DOHH2 (cell line): ENCODE measurements around the gene USH1G.

Experiments
- H3F3A ChIP-seq: fragments of 200-600 bp; sonication (generic), shearing (Covaris generic); 2 replicates; pipeline ENCODE4 v1.6.0; 2016; ENCODE audit warnings: antibody characterized with exemption, mild to moderate bottlenecking; ENCODE audit not compliant: control insufficient read depth, insufficient read depth
- H3K27ac ChIP-seq: fragments of 200-600 bp; sonication (generic); 2 replicates; pipeline ENCODE4 v1.5.1; 2014; ENCODE audit warnings: low read depth, mild to moderate bottlenecking, low read length, moderate library complexity
- H3K27me3 ChIP-seq: fragments of 200-600 bp; sonication (generic); 2 replicates; pipeline ENCODE4 v1.6.1; 2014; ENCODE audit warnings: mild to moderate bottlenecking, low read length, mixed read lengths; ENCODE audit not compliant: control insufficient read depth
- H3K36me3 ChIP-seq: fragments of 200-600 bp; sonication (generic); 2 replicates; pipeline ENCODE4 v1.6.1; 2014; ENCODE audit warnings: mild to moderate bottlenecking, low read length, moderate library complexity, mixed read lengths; ENCODE audit not compliant: control insufficient read depth
- H3K4me1 ChIP-seq: fragments of 200-600 bp; sonication (generic); 2 replicates; pipeline ENCODE4 v1.6.1; 2014; ENCODE audit warnings: mild to moderate bottlenecking, low read length, mixed read lengths; ENCODE audit not compliant: control insufficient read depth
- H3K4me2 ChIP-seq: fragments of 200-600 bp; sonication (generic); 2 replicates; pipeline ENCODE4 v1.6.0; 2014; ENCODE audit warnings: mild to moderate bottlenecking, low read length, moderate library complexity
- H3K4me3 ChIP-seq: fragments of 200-600 bp; sonication (generic); 2 replicates; pipeline ENCODE4 v1.5.1; 2014; ENCODE audit warnings: mild to moderate bottlenecking, low read length, mixed read lengths
- H3K79me2 ChIP-seq: fragments of 200-600 bp; sonication (generic); 2 replicates; pipeline ENCODE4 v1.6.1; 2014; ENCODE audit warnings: mild to moderate bottlenecking, low read length, mixed read lengths; ENCODE audit not compliant: control insufficient read depth
- H3K9me2 ChIP-seq: fragments of 200-600 bp; sonication (generic); replicated peaks from 2 replicates; pipeline ENCODE4 v1.6.1; 2014; ENCODE audit warnings: mild to moderate bottlenecking, low read length, mixed read lengths; ENCODE audit not compliant: control insufficient read depth
- H3K9me3 ChIP-seq: fragments of 200-600 bp; sonication (generic); 2 replicates; pipeline ENCODE4 v1.6.1; 2014; ENCODE audit warnings: antibody characterized with exemption, low read length, mixed read lengths; ENCODE audit not compliant: control insufficient read depth, insufficient read depth
- H4K20me1 ChIP-seq: fragments of 200-600 bp; sonication (generic); 2 replicates; pipeline ENCODE4 v1.6.0; 2014; ENCODE audit warnings: low read depth, mild to moderate bottlenecking, antibody characterized with exemption, low read length, moderate library complexity; ENCODE audit not compliant: control insufficient read depth, insufficient read depth
- EZH2phosphoT487 ChIP-seq: fragments of 200-600 bp; sonication (generic); IDR thresholded peaks from 2 replicates; pipeline ENCODE4 v1.6.1; 2017; ENCODE audit warnings: borderline replicate concordance, mild to moderate bottlenecking, antibody characterized with exemption, low read length, moderate library complexity, mixed read lengths
- TF ChIP-seq, protein P1 (sequence below): fragments of 200-600 bp; sonication (generic); IDR thresholded peaks from one replicate; pipeline ENCODE4 v1.5.1; 2014; ENCODE audit warnings: antibody characterized with exemption, mild to moderate bottlenecking, low read depth, low read length; ENCODE audit not compliant: poor library complexity, severe bottlenecking

USH1G gene

GRCh38 chr17:74898376-74898946 lies 24.6 kb downstream of the USH1G start:
- Histone ChIP-seq H3K79me2 (no peaks in the 10 kb centered on the region), H3K27ac (no peak overlapping the region), H3K9me2 (no peaks in the 10 kb centered on the region), H3K4me2 (no peak overlapping the region), H3F3A (no peaks in the 10 kb centered on the region), H3K9me3 (no peaks in the 10 kb centered on the region), H4K20me1 (no peaks in the 10 kb centered on the region), H3K36me3 (no peaks in the 10 kb centered on the region), H3K4me3 (no peak overlapping the region), H3K4me1 (no peaks in the 10 kb centered on the region), H3K27me3 (peaks cover 4% of the 10 kb centered on the region; the same call in 1 of the 2 replicates)
- TF ChIP-seq, protein P1, sequence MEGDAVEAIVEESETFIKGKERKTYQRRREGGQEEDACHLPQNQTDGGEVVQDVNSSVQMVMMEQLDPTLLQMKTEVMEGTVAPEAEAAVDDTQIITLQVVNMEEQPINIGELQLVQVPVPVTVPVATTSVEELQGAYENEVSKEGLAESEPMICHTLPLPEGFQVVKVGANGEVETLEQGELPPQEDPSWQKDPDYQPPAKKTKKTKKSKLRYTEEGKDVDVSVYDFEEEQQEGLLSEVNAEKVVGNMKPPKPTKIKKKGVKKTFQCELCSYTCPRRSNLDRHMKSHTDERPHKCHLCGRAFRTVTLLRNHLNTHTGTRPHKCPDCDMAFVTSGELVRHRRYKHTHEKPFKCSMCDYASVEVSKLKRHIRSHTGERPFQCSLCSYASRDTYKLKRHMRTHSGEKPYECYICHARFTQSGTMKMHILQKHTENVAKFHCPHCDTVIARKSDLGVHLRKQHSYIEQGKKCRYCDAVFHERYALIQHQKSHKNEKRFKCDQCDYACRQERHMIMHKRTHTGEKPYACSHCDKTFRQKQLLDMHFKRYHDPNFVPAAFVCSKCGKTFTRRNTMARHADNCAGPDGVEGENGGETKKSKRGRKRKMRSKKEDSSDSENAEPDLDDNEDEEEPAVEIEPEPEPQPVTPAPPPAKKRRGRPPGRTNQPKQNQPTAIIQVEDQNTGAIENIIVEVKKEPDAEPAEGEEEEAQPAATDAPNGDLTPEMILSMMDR = no peak
- TF ChIP-seq EZH2phosphoT487 = no peak

DNA sequence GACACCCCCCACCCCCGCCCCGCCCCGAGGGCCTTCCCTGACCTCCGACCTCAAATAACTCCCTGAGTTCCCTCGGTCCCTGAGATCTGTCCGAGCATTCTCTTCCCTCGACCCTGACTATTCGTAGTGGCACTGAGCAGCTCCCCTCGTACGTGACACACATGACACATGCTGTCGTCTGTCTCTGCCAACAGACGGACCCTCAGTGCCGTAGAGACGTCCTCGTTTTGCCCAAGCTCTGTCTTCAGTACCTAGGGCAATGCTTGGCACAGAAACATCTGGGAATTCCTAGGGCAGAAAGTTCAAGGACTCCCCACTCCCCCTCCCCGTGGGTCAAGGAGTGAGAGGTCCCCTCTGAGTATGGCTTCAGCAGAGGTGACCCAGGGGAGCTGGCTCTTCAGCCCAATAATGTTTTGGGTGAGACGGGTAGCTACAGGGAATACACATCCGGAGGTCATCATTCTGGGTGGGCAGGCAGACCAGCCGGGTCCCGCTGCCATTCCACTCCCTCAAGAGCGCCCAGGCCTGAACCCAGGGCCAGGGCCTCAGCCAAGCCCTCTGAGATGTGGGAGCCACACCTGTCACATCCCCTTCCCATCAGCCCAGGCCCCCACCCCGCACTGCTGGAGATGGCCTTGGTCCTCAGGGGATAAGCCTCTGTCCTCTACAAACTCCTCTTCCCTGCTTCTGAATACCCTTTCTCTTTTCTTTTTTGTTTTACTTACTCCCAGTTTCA lies 29.0 kb downstream of the USH1G start:
- Histone ChIP-seq H3K27me3 (no peaks in the 10 kb centered on the region), H3F3A (no peaks in the 10 kb centered on the region), H3K9me2 (no peaks in the 10 kb centered on the region), H3K4me1 (no peaks in the 10 kb centered on the region), H3K79me2 (no peaks in the 10 kb centered on the region), H3K36me3 (no peaks in the 10 kb centered on the region), H3K27ac (no peak overlapping the region), H3K4me3 (no peak overlapping the region), H3K9me3 (no peaks in the 10 kb centered on the region), H3K4me2 (no peak overlapping the region), H4K20me1 (no peaks in the 10 kb centered on the region)
- TF ChIP-seq, protein P1 = no peak
- TF ChIP-seq EZH2phosphoT487 = no peak

DNA sequence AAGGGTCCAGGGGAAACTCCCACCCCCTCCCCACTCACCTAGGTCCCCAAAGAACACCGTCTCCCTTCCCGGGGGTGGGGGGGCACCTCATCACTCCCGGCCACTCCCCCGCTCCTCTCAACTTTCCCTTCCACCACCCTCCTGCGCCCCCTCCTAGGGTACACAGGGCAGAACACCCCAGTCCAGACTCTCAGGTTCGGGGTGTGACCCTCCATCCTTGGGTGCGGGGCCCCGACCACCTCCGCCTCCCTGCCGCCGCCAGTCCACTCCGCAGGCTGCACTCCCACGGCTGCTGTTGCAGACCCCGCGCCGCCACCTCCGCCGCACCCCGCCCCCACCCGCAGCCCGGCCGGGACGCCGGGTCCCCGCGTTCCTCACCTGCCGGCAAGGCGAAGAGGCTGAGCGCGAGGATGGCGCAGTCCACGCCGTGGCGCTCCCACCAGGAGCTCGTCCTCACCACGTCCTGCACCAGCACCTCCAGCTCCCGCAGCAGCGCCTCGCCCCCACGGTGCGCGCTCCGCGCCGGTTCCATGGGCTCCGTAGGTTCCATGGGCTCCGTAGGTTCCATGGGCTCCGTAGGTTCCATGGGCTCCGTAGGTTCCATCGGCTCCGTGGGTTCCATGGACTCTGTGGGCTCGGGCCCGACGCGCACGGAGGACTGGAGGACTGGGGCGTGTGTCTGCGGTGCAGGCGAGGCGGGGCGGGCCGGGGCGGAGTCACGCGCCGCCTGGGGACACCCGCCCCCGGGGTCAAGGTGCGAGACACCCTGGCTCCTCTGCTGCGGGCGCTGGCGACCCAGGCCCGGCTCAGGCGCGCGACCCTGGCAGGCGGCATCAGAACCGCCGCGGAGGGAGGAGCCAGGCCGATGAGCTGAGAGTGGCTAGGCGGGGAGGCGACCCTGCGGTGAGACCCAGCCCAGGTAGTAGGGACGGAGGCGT lies 29.8 kb downstream of the USH1G start, which contains the start of gene FADS6:
FADS6 (minus strand) TSS at position 660 of the 938 bp plus-strand sequence; CDS start at position 622, 38 bp downstream.
- Histone ChIP-seq H3K79me2 (no peaks in the 10 kb centered on the region), H3K27ac (no peak within 1 kb of the TSS), H4K20me1 (no peaks in the 10 kb centered on the region), H3K9me3 (no peaks in the 10 kb centered on the region), H3K27me3 (no peaks in the 10 kb centered on the region), H3K4me3 (no peak within 1 kb of the TSS), H3K4me1 (no peaks in the 10 kb centered on the region), H3K9me2 (no peaks in the 10 kb centered on the region), H3F3A (no peaks in the 10 kb centered on the region), H3K4me2 (no peak within 1 kb of the TSS), H3K36me3 (no peaks in the 10 kb centered on the region)
- no peak for TF ChIP-seq EZH2phosphoT487
- TF ChIP-seq, protein P1 = no peak
